Neuronal stem cell (in vitro differentiated cells): ENCODE results near the gene FAM168B.

Experiments
- DNase-seq: peaks from one replicate; pipeline ENCODE4 v3.0.0-alpha.2; 2013; ENCODE audit warnings: low spot score
- H2AFZ ChIP-seq: one replicate; pipeline ENCODE4 v1.6.1; 2013; ENCODE audit warnings: mild to moderate bottlenecking, low read length, inconsistent platforms
- H2AK5ac ChIP-seq: 2 replicates; pipeline ENCODE4 v1.6.1; 2013; ENCODE audit warnings: low read depth, mild to moderate bottlenecking, inconsistent platforms, low read length, moderate library complexity, mixed read lengths
- H2BK120ac ChIP-seq: 2 replicates; pipeline ENCODE4 v1.6.1; 2013; ENCODE audit warnings: low read depth, mild to moderate bottlenecking, inconsistent platforms, low read length, moderate library complexity, mixed read lengths
- H2BK12ac ChIP-seq: one replicate; pipeline ENCODE4 v1.6.1; 2013; ENCODE audit warnings: low read length, inconsistent platforms
- H2BK15ac ChIP-seq: 2 replicates; pipeline ENCODE4 v1.6.1; 2013; ENCODE audit warnings: mild to moderate bottlenecking, low read length, inconsistent platforms, mixed read lengths
- H2BK5ac ChIP-seq: one replicate; pipeline ENCODE4 v1.6.1; 2013; ENCODE audit warnings: inconsistent platforms, mild to moderate bottlenecking, low read length, moderate library complexity
- H3K14ac ChIP-seq: one replicate; pipeline ENCODE4 v1.6.1; 2013; ENCODE audit warnings: low read length, inconsistent platforms
- H3K18ac ChIP-seq: 2 replicates; pipeline ENCODE4 v1.6.1; 2013; ENCODE audit warnings: low read length, inconsistent platforms
- H3K23ac ChIP-seq: 2 replicates; pipeline ENCODE4 v1.6.1; 2013; ENCODE audit warnings: low read depth, mild to moderate bottlenecking, mixed read lengths, low read length, inconsistent platforms; ENCODE audit not compliant: poor library complexity
- H3K27ac ChIP-seq: replicated peaks from 3 replicates; pipeline ENCODE4 v1.5.1; 2013; ENCODE audit warnings: low read length, inconsistent platforms
- H3K27me3 ChIP-seq, 3 experiments: 2 replicates each; pipeline ENCODE4 v1.6.1; 2013; ENCODE audit warnings: low read length in 3 of 3, mild to moderate bottlenecking in 2 of 3, inconsistent platforms in 1 of 3, low read depth in 1 of 3, mixed read lengths in 1 of 3, moderate library complexity in 1 of 3; ENCODE audit not compliant: control insufficient read depth in 3 of 3, insufficient read depth in 3 of 3
- H3K36me3 ChIP-seq, 2 donors: replicated peaks in 1 of 2; 2 replicates each; pipeline ENCODE4 v1.6.1; 2013; ENCODE audit warnings: low read length in 2 of 2; ENCODE audit not compliant: control insufficient read depth in 2 of 2, insufficient read depth in 2 of 2
- H3K4ac ChIP-seq: 2 replicates; pipeline ENCODE4 v1.6.1; 2013; ENCODE audit warnings: inconsistent platforms, mild to moderate bottlenecking, low read length, moderate library complexity
- H3K4me1 ChIP-seq, 2 donors: 1 replicate in 1 of 2; 2 replicates in 1 of 2; pipeline ENCODE4 v1.6.1; 2013; ENCODE audit warnings: low read length in 2 of 2, low read depth in 1 of 2; ENCODE audit not compliant: control insufficient read depth in 2 of 2, insufficient read depth in 1 of 2
- H3K4me2 ChIP-seq: one replicate; pipeline ENCODE4 v1.6.1; 2013; ENCODE audit warnings: mild to moderate bottlenecking, low read length, inconsistent platforms; ENCODE audit not compliant: insufficient read depth, poor library complexity, severe bottlenecking
- H3K4me3 ChIP-seq, 2 donors: 2 replicates each; pipeline ENCODE4 v1.5.1; 2013; ENCODE audit warnings: low read length in 2 of 2, mild to moderate bottlenecking in 2 of 2, inconsistent platforms in 1 of 2, moderate library complexity in 1 of 2
- H3K79me1 ChIP-seq: one replicate; pipeline ENCODE4 v1.6.1; 2013; ENCODE audit warnings: low read depth, mild to moderate bottlenecking, inconsistent platforms, low read length, moderate library complexity
- H3K9ac ChIP-seq: one replicate; pipeline ENCODE4 v1.6.1; 2013; ENCODE audit warnings: mild to moderate bottlenecking, low read depth, low read length, inconsistent platforms; ENCODE audit not compliant: poor library complexity
- H3K9me3 ChIP-seq, 2 donors: replicated peaks in 1 of 2; 2 replicates each; pipeline versions ENCODE3 to v1.6.1; 2013; ENCODE audit warnings: low read length in 2 of 2, mild to moderate bottlenecking in 2 of 2, inconsistent platforms in 1 of 2, low read depth in 1 of 2, mixed read lengths in 1 of 2, moderate library complexity in 1 of 2; ENCODE audit not compliant: control insufficient read depth in 2 of 2, insufficient read depth in 1 of 2
- H4K8ac ChIP-seq: one replicate; pipeline ENCODE4 v1.6.1; 2013; ENCODE audit warnings: low read depth, mild to moderate bottlenecking, inconsistent platforms, low read length, moderate library complexity
- H4K91ac ChIP-seq: one replicate; pipeline ENCODE4 v1.6.1; 2013; ENCODE audit warnings: low read length, low read depth, mild to moderate bottlenecking, inconsistent platforms; ENCODE audit not compliant: poor library complexity
- WGBS, 2 donors: extraction: QIAGEN DNeasy Blood & Tissue Kit; methylation state at CpG; one replicate each; pipeline ENCODE4 v1.1.7; 2013; ENCODE audit warnings: missing lambda C conversion rate in 2 of 2, mixed read lengths in 1 of 2; ENCODE audit not compliant: insufficient read length in 2 of 2, insufficient replicate concordance in 1 of 2; ENCODE audit errors: extremely low coverage in 2 of 2; 5-methylcytosine and 5-hydroxymethylcytosine counted together

Gene FAM168B

DNA sequence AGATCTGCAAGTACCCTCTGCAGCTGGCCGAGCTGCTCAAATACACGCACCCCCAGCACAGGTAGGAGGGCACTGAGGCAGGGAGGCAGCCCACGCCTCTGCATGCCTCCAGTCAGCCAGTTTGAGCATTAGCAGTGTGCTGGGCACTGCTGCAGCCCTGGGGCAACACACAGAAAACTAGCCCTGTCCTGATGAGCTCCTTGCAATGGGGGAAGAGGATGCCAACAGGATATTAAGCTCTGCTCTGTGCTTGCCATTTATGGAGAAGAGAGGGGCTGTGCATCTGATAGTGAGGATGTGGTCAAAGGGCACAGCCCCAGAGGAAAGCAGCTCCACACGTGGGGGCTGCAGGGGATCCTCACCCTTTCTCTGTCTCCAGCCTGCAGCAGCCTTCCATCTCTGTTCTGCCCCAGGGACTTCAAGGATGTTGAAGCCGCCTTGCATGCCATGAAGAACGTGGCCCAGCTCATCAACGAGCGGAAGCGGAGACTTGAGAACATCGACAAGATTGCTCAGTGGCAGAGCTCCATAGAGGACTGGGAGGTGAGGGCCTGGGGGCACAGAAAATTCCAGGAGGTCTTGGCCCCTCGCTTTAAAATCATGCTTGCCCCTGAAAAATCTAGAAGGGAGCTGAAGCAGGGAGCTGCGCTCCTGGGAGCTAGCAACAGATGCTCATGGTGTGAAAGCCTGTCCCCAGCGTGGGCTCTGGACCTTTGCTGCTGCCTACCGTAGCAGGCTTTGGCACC, 51.7 kb downstream of the FAM168B start:
- H3K9ac ChIP-seq = no peak overlapping the region
- H2BK15ac ChIP-seq = no peak overlapping the region
- no peak overlapping the region for H3K4ac ChIP-seq
- H3K36me3 ChIP-seq = peaks cover 8 to 11% of the 10 kb centered on the region in 2 donors
- no peaks in the 10 kb centered on the region for H3K4me1 ChIP-seq
- no peaks in the 10 kb centered on the region for H3K79me1 ChIP-seq
- no peak overlapping the region for H4K91ac ChIP-seq
- H3K27ac ChIP-seq = no peak overlapping the region
- H4K8ac ChIP-seq = no peak overlapping the region
- no peak overlapping the region for H2BK12ac ChIP-seq
- H3K9me3 ChIP-seq = no peaks in the 10 kb centered on the region
- no peak overlapping the region for H2AFZ ChIP-seq
- WGBS, 2 donors = no CpG with 5 or more reads among the region's 14 CpGs
- H2BK120ac ChIP-seq = no peak overlapping the region
- H2AK5ac ChIP-seq = no peak overlapping the region
- H2BK5ac ChIP-seq = no peak overlapping the region
- no peak overlapping the region for H3K14ac ChIP-seq
- no peak overlapping the region for H3K18ac ChIP-seq
- no peak for DNase-seq
- H3K4me3 ChIP-seq = peak overlapping the region in 1 of 2 donors; percentile 58
- peak overlapping the region; percentile 11 for H3K23ac ChIP-seq
- H3K4me2 ChIP-seq = no peak overlapping the region
- peaks cover 0 to 6% (median 0%) of the 10 kb centered on the region in 3 experiments for H3K27me3 ChIP-seq

DNA sequence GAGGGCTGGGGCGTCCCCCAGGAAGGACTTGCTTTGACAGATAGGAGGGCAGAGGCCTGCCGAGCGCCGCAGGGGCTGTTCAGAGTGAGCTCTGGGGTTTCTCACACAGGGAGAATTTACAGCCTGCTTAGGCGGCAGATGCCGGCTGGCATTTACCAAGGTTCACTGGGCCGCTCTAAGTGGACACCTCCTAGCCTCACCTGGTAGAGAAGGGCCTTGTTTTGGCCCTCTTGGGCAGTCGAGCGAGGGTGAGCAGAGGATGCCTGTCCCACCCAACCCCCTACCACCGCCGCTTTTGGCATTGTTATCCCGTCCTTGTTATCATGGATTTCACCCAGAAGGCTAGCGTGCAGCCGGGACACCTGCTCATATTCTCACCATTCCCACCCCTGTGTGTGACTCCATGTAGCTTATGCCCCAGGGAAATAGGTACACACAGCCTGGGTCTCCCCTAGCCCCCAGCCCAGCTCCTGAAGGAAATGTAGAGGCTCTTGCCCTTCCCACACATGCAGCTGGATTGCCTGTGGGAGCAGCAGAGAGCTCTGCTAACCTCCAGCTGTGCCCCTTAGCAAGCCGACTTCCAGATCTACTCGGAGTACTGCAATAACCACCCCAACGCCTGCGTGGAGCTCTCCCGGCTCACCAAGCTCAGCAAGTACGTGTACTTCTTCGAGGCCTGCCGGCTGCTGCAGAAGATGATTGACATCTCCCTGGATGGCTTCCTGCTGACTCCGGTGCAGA, 52.4 kb downstream of the FAM168B start:
- H2AK5ac ChIP-seq = no peak overlapping the region
- no peak overlapping the region for H3K18ac ChIP-seq
- H3K14ac ChIP-seq = no peak overlapping the region
- H3K9ac ChIP-seq = peak overlapping the region; percentile 82
- no peak overlapping the region for H2BK15ac ChIP-seq
- no peaks in the 10 kb centered on the region for H3K9me3 ChIP-seq
- no peak overlapping the region for H4K91ac ChIP-seq
- no peak overlapping the region for H2BK12ac ChIP-seq
- H2BK5ac ChIP-seq = no peak overlapping the region
- peaks cover 0 to 13% (median 0%) of the 10 kb centered on the region in 3 experiments for H3K27me3 ChIP-seq
- H2AFZ ChIP-seq = no peak overlapping the region
- no peaks in the 10 kb centered on the region for H3K79me1 ChIP-seq
- H3K4me3 ChIP-seq = peak overlapping the region in 1 of 2 donors; percentile 58
- H3K36me3 ChIP-seq = peaks cover under 1 to 9% of the 10 kb centered on the region in 2 donors
- DNase-seq = no peak
- no peak overlapping the region for H3K4ac ChIP-seq
- H3K27ac ChIP-seq = no peak overlapping the region
- H4K8ac ChIP-seq = no peak overlapping the region
- H2BK120ac ChIP-seq = no peak overlapping the region
- peak overlapping the region; percentile 11 for H3K23ac ChIP-seq
- peaks cover 0 to 5% of the 10 kb centered on the region in 2 donors for H3K4me1 ChIP-seq
- H3K4me2 ChIP-seq = no peak overlapping the region
- no CpG with 5 or more reads among the region's 23 CpGs for WGBS, 2 donors

DNA sequence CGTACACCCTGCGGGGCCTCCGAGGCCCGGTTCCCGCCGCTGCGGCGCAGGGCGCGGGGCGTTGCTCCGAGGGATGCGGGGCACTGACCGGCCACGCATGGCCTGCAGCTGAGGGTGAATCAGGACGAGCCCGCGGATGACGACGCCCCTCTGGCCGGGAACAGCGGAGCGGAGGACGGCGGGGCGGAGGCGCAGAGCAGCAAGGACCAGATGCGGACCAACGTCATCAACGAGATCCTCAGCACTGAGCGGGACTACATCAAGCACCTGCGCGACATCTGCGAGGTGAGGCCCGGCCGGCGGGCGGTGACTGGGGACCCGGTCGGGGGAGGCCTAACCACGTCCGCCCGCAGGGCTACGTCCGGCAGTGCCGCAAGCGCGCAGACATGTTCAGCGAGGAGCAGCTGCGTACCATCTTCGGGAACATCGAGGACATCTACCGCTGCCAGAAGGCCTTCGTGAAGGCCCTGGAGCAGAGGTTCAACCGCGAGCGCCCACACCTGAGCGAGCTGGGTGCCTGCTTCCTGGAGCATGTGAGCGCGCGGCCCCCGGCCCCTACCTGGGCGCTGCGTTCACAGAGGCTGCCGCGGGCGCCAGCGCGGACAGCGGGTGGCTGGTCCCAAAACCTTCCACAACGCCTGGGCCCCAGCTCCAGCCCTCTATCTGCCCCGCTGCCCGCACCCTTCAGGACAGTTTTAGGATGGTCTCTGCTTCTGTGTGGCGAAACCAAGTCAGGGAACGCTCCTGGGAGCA, 53.2 kb downstream of the FAM168B start:
- Histone ChIP-seq H2BK12ac (no peak overlapping the region), H4K8ac (no peak overlapping the region), H3K27me3 (peaks cover 0 to 20% (median 0%) of the 10 kb centered on the region in 3 experiments), H3K27ac (no peak overlapping the region), H3K79me1 (no peaks in the 10 kb centered on the region), H3K9me3 (no peaks in the 10 kb centered on the region), H3K14ac (no peak overlapping the region), H4K91ac (no peak overlapping the region), H3K4me3 (no peak overlapping the region), H3K4me2 (no peak overlapping the region), H3K18ac (no peak overlapping the region), H3K4me1 (peaks cover 2 to 9% of the 10 kb centered on the region in 2 donors), H3K23ac (no peak overlapping the region), H3K9ac (no peak overlapping the region), H2BK5ac (no peak overlapping the region), H3K4ac (no peak overlapping the region), H2BK15ac (no peak overlapping the region), H2AFZ (no peak overlapping the region), H2BK120ac (no peak overlapping the region), H2AK5ac (no peak overlapping the region), H3K36me3 (peaks cover 0 to 9% of the 10 kb centered on the region in 2 donors)
- DNase-seq = no peak
- no CpG with 5 or more reads among the region's 75 CpGs for WGBS, 2 donors
